Left ventricle myocardium inferior (tissue), 1 donor: ENCODE data around the gene FMN1. TPM values are rescaled to one million over a fixed set of nuclear protein-coding genes. Genes with fewer than 3 reads are reported as not detected.
A peak's percentile ranks its signal among the peaks of the same experiment; 100 is the strongest.

Source experiments
- DNase-seq: peaks from one replicate; pipeline ENCODE4 v3.0.0-alpha.2; 2020
- H3K27ac ChIP-seq: fragments of 200-600 bp; replicated peaks from 2 replicates; pipeline ENCODE4 v1.8.0; 2021
- H3K27me3 ChIP-seq: fragments of 200-600 bp; 2 replicates; pipeline ENCODE4 v1.8.0; 2021; ENCODE audit warnings: low read depth
- H3K36me3 ChIP-seq: fragments of 200-600 bp; 2 replicates; pipeline ENCODE4 v1.8.0; 2021
- H3K4me1 ChIP-seq: fragments of 200-600 bp; 2 replicates; pipeline ENCODE4 v1.8.0; 2021
- H3K4me3 ChIP-seq: fragments of 200-600 bp; 2 replicates; pipeline ENCODE4 v1.8.0; 2021; ENCODE audit warnings: mild to moderate bottlenecking, moderate library complexity
- H3K9me3 ChIP-seq: fragments of 200-600 bp; replicated peaks from 2 replicates; pipeline ENCODE4 v1.8.0; 2021
- CTCF ChIP-seq: fragments of 200-600 bp; IDR thresholded peaks from 2 replicates; pipeline ENCODE4 v1.8.0; 2021; ENCODE audit warnings: antibody characterized with exemption, mild to moderate bottlenecking, borderline replicate concordance
- intact Hi-C: fragments of 100-400 bp; cut with micrococcal nuclease; formaldehyde crosslinking; loops from one replicate; pipeline ENCODE4 v1.11.0; 2022
- total RNA-seq: library from RNA; stranded (reverse); fragmentation: NEBNext Ultra II Directional; extraction: Animal tissue kit (Norgen Biotek cat#: 25700); gene quantifications from one replicate; pipeline ENCODE4 v1.2.1, GENCODE V29; 2021
- donor health status: DM: no; HTN: yes; CAD: no; lungs with severe emphysema.

FMN1 gene
- total RNA-seq, 1 donor from 2014 or later = 4.5 TPM

GRCh38 chr15:32979710-32980109 is 214.8 kb downstream of the FMN1 start:
- TF ChIP-seq CTCF = no peak
- intact Hi-C loops = no loop called here
- Histone ChIP-seq H3K27me3 (no peaks in the 10 kb centered on the region), H3K4me3 (no peak overlapping the region), H3K36me3 (no peaks in the 10 kb centered on the region), H3K27ac (no peak overlapping the region), H3K9me3 (no peaks in the 10 kb centered on the region), H3K4me1 (no peaks in the 10 kb centered on the region)
- no peak for DNase-seq

GRCh38 chr15:32977506-32977905 is 217.0 kb downstream of the FMN1 start:
- Histone ChIP-seq H3K4me1 (no peaks in the 10 kb centered on the region), H3K27me3 (no peaks in the 10 kb centered on the region), H3K9me3 (no peaks in the 10 kb centered on the region), H3K4me3 (no peak overlapping the region), H3K27ac (no peak overlapping the region), H3K36me3 (no peaks in the 10 kb centered on the region)
- no peak for TF ChIP-seq CTCF
- DNase-seq = no peak
- intact Hi-C loops = no loop called here

GRCh38 chr15:32974691-32975090 is 219.8 kb downstream of the FMN1 start:
- no peaks in the 10 kb centered on the region for H3K9me3 ChIP-seq
- no peaks in the 10 kb centered on the region for H3K27me3 ChIP-seq
- H3K36me3 ChIP-seq = no peaks in the 10 kb centered on the region
- no peak overlapping the region for H3K27ac ChIP-seq
- no peaks in the 10 kb centered on the region for H3K4me1 ChIP-seq
- TF ChIP-seq CTCF = no peak
- H3K4me3 ChIP-seq = no peak overlapping the region
- DNase-seq = no peak
- intact Hi-C loops = no loop called here

GRCh38 chr15:32972686-32973085 is 221.8 kb downstream of the FMN1 start:
- DNase-seq = no peak
- no peak overlapping the region for H3K27ac ChIP-seq
- intact Hi-C loops = no loop called here
- no peaks in the 10 kb centered on the region for H3K36me3 ChIP-seq
- no peaks in the 10 kb centered on the region for H3K27me3 ChIP-seq
- no peak overlapping the region for H3K4me3 ChIP-seq
- H3K4me1 ChIP-seq = no peaks in the 10 kb centered on the region
- no peaks in the 10 kb centered on the region for H3K9me3 ChIP-seq
- no peak for TF ChIP-seq CTCF

- no peaks in the 10 kb centered on the region for H3K36me3 ChIP-seq
- intact Hi-C loops = no loop called here
- H3K27ac ChIP-seq = no peak overlapping the region
- H3K27me3 ChIP-seq = no peaks in the 10 kb centered on the region
- DNase-seq = peak; percentile 33
- H3K4me1 ChIP-seq = no peaks in the 10 kb centered on the region
- H3K9me3 ChIP-seq = no peaks in the 10 kb centered on the region
- no peak overlapping the region for H3K4me3 ChIP-seq
- TF ChIP-seq CTCF = no peak
Observed at GRCh38 chr15:32970847-32971246, 223.7 kb downstream of the FMN1 start.

- no peak overlapping the region for H3K27ac ChIP-seq
- H3K4me1 ChIP-seq = no peaks in the 10 kb centered on the region
- H3K27me3 ChIP-seq = no peaks in the 10 kb centered on the region
- intact Hi-C loops = no loop called here
- no peaks in the 10 kb centered on the region for H3K9me3 ChIP-seq
- TF ChIP-seq CTCF = no peak
- H3K36me3 ChIP-seq = no peaks in the 10 kb centered on the region
- H3K4me3 ChIP-seq = no peak overlapping the region
- DNase-seq = no peak
Observed at GRCh38 chr15:32967521-32967920, 227.0 kb downstream of the FMN1 start.
